Natural killer cell (primary cell): Measurements from ENCODE around the gene KRT15. TPM values are rescaled to one million over a fixed set of nuclear protein-coding genes. Genes with fewer than 3 reads are reported as not detected.

Experiments used
- ATAC-seq, 3 donors: fragments of 150-1000 bp in 2 of 3; fragments of 200-7000 bp in 1 of 3; cut with Tn5 transposase; 1 replicate in 1 of 3; 2 replicates in 2 of 3; pipeline ENCODE4 v1.10.0; 2021; ENCODE audit warnings: mild to moderate bottlenecking in 2 of 3, moderate library complexity in 2 of 3
- DNase-seq, 2 donors: peaks; one replicate each; pipeline versions ENCODE4 v3.0.0 to v3.0.0-alpha.2; 2013 to 2021; ENCODE audit warnings: mixed read lengths in 1 of 2
- H3K27ac ChIP-seq: one replicate; pipeline ENCODE4 v1.5.1; 2013; ENCODE audit warnings: mild to moderate bottlenecking, low read length
- H3K27me3 ChIP-seq: one replicate; pipeline ENCODE4 v1.6.1; 2013; ENCODE audit warnings: low read length; ENCODE audit not compliant: control insufficient read depth, insufficient read depth
- H3K36me3 ChIP-seq: one replicate; pipeline ENCODE4 v1.6.1; 2013; ENCODE audit warnings: low read length; ENCODE audit not compliant: control insufficient read depth, insufficient read depth
- H3K4me1 ChIP-seq: one replicate; pipeline ENCODE4 v1.6.1; 2013; ENCODE audit warnings: low read length; ENCODE audit not compliant: control insufficient read depth, insufficient read depth
- H3K4me3 ChIP-seq: one replicate; pipeline ENCODE4 v1.5.1; 2013; ENCODE audit warnings: low read length
- H3K9me3 ChIP-seq: one replicate; pipeline ENCODE4 v1.6.1; 2013; ENCODE audit warnings: low read length; ENCODE audit not compliant: control insufficient read depth, insufficient read depth
- H3K27ac Mint-ChIP-seq, 2 donors: one replicate each; pipeline ENCODE4 v1.8.0; 2022; ENCODE audit warnings: mild to moderate bottlenecking in 2 of 2, mixed read lengths in 2 of 2, moderate library complexity in 1 of 2
- H3K27me3 Mint-ChIP-seq, 2 donors: one replicate each; pipeline ENCODE4 v1.8.0; 2022; ENCODE audit warnings: low read depth in 2 of 2, mixed read lengths in 2 of 2
- H3K36me3 Mint-ChIP-seq: one replicate; pipeline ENCODE4 v1.8.0; 2022; ENCODE audit warnings: mixed read lengths
- H3K4me1 Mint-ChIP-seq, 2 donors: one replicate each; pipeline ENCODE4 v1.8.0; 2022; ENCODE audit warnings: mixed read lengths in 2 of 2
- H3K4me3 Mint-ChIP-seq: one replicate; pipeline ENCODE4 v1.8.0; 2022; ENCODE audit warnings: mild to moderate bottlenecking, moderate library complexity, mixed read lengths
- H3K9me3 Mint-ChIP-seq, 2 donors: one replicate each; pipeline ENCODE4 v1.8.0; 2022; ENCODE audit warnings: mixed read lengths in 2 of 2
- CTCF ChIP-seq: fragments of 200-600 bp; IDR thresholded peaks from one replicate; pipeline ENCODE4 v1.8.0; 2022; ENCODE audit warnings: antibody characterized with exemption
- WGBS: methylation state at CpG from one replicate; pipeline ENCODE4 v1.1.7; 2013; ENCODE audit warnings: missing lambda C conversion rate; ENCODE audit not compliant: insufficient coverage; 5-methylcytosine and 5-hydroxymethylcytosine counted together
- intact Hi-C: fragments of 100-400 bp; cut with micrococcal nuclease; formaldehyde crosslinking; loops from one replicate; pipeline ENCODE4 v1.14.2; 2022
- total RNA-seq, 4 donors: library from RNA; stranded (reverse); fragments of 120-200 nt in 1 of 4; gene quantifications; one replicate each; pipeline versions ENCODE4 v1.2.3 to v1.2.4, GENCODE V29; 2013 to 2022

Gene KRT15
- total RNA-seq, 3 donors from 2014 or later (not counting 1 experiment from before 2014, with no cell fraction given), result not detected

GRCh38 chr17:41542357-41542756 lies 23.7 kb upstream of the KRT15 start:
- Mint-ChIP-seq H3K9me3 (peaks cover 0 to 3% of the 10 kb centered on the region in 2 donors), H3K27ac (no peak overlapping the region), H3K27me3 (peaks cover 4 to 21% of the 10 kb centered on the region in 2 donors), H3K4me3 (no peak overlapping the region), H3K4me1 (peaks cover 0 to under 1% of the 10 kb centered on the region in 2 donors), H3K36me3 (no peaks in the 10 kb centered on the region)
- intact Hi-C loops, result no loop called here
- TF ChIP-seq CTCF, result no peak
- Histone ChIP-seq H3K4me1 (no peaks in the 10 kb centered on the region), H3K9me3 (no peaks in the 10 kb centered on the region), H3K4me3 (no peak overlapping the region), H3K27ac (no peak overlapping the region), H3K36me3 (no peaks in the 10 kb centered on the region), H3K27me3 (no peaks in the 10 kb centered on the region)
- ATAC-seq (no peak), DNase-seq (no peak)
- WGBS, result no CpG with 5 or more reads among the region's 2 CpGs

GRCh38 chr17:41540921-41541625 lies 22.4 kb upstream of the KRT15 start:
- H3K4me1 Mint-ChIP-seq, result no peaks in the 10 kb centered on the region
- no peaks in the 10 kb centered on the region for H3K9me3 ChIP-seq
- H3K27ac Mint-ChIP-seq, result no peak overlapping the region
- ATAC-seq, result no peak
- intact Hi-C loops, result no loop called here
- H3K27ac ChIP-seq, result no peak overlapping the region
- no peak overlapping the region for H3K4me3 Mint-ChIP-seq
- H3K36me3 ChIP-seq, result no peaks in the 10 kb centered on the region
- H3K9me3 Mint-ChIP-seq, result no peaks in the 10 kb centered on the region
- no peak overlapping the region for H3K4me3 ChIP-seq
- peaks cover 14 to 26% of the 10 kb centered on the region in 2 donors for H3K27me3 Mint-ChIP-seq
- no peaks in the 10 kb centered on the region for H3K36me3 Mint-ChIP-seq
- H3K4me1 ChIP-seq, result no peaks in the 10 kb centered on the region
- WGBS, result 83% methylated on average over 10 of the region's 10 CpGs
- H3K27me3 ChIP-seq, result no peaks in the 10 kb centered on the region
- no peak for TF ChIP-seq CTCF
- DNase-seq, result no peak

- no peak for ATAC-seq
- no peak overlapping the region for H3K4me3 Mint-ChIP-seq
- no peak overlapping the region for H3K27ac Mint-ChIP-seq
- TF ChIP-seq CTCF, result no peak
- DNase-seq, result no peak
- Histone ChIP-seq H3K27ac (no peak overlapping the region), H3K4me1 (no peaks in the 10 kb centered on the region), H3K36me3 (no peaks in the 10 kb centered on the region), H3K4me3 (no peak overlapping the region), H3K27me3 (no peaks in the 10 kb centered on the region), H3K9me3 (no peaks in the 10 kb centered on the region)
- peaks cover 17 to 30% of the 10 kb centered on the region in 2 donors for H3K27me3 Mint-ChIP-seq
- WGBS, result 76% methylated on average over 7 of the region's 7 CpGs
- H3K4me1 Mint-ChIP-seq, result no peaks in the 10 kb centered on the region
- H3K36me3 Mint-ChIP-seq, result no peaks in the 10 kb centered on the region
- intact Hi-C loops, result no loop called here
- H3K9me3 Mint-ChIP-seq, result no peaks in the 10 kb centered on the region
Observed at GRCh38 chr17:41539979-41540701, 21.4 kb upstream of the KRT15 start.
